Activated T-helper 2 cell treated with anti-CD3 and anti-CD28 coated beads, Interferon-gamma antibody, Interleukin-2, Interleukin-4, amounts not matched to agents 10 μg/mL and 5 μg/mL and 100 μg/mL, durations not matched to agents 14 hours and 24 hours and 36 hours (primary cell): ENCODE measurements around the gene KIF6. TPM values are rescaled to one million over a fixed set of nuclear protein-coding genes. Genes with fewer than 3 reads are reported as not detected.

ENCODE experiments used
- DNase-seq: peaks from one replicate; pipeline ENCODE4 v3.0.0; 2021; ENCODE audit warnings: low spot score
- H3K27ac Mint-ChIP-seq: one replicate; pipeline ENCODE4 v1.8.0; 2021; ENCODE audit warnings: mixed read lengths
- H3K27me3 Mint-ChIP-seq: one replicate; pipeline ENCODE4 v1.8.0; 2021; ENCODE audit warnings: low read depth, mixed read lengths
- H3K36me3 Mint-ChIP-seq: one replicate; pipeline ENCODE4 v1.8.0; 2021; ENCODE audit warnings: low read depth, mixed read lengths
- H3K4me1 Mint-ChIP-seq: one replicate; pipeline ENCODE4 v1.8.0; 2021; ENCODE audit warnings: low read depth, mixed read lengths
- H3K4me3 Mint-ChIP-seq: one replicate; pipeline ENCODE4 v1.8.0; 2021; ENCODE audit warnings: low read depth, mild to moderate bottlenecking, moderate library complexity, mixed read lengths
- H3K9me3 Mint-ChIP-seq: one replicate; pipeline ENCODE4 v1.8.0; 2021; ENCODE audit warnings: mixed read lengths
- intact Hi-C: fragments of 100-400 bp; cut with micrococcal nuclease; formaldehyde crosslinking; loops from one replicate; pipeline ENCODE4 v1.15.1; 2023
- total RNA-seq: library from RNA; stranded (reverse); gene quantifications from 2 replicates; pipeline ENCODE4 v1.2.3, GENCODE V29; 2022

Gene KIF6
- total RNA-seq, 1 donor from 2014 or later = 0.25 TPM

DNA sequence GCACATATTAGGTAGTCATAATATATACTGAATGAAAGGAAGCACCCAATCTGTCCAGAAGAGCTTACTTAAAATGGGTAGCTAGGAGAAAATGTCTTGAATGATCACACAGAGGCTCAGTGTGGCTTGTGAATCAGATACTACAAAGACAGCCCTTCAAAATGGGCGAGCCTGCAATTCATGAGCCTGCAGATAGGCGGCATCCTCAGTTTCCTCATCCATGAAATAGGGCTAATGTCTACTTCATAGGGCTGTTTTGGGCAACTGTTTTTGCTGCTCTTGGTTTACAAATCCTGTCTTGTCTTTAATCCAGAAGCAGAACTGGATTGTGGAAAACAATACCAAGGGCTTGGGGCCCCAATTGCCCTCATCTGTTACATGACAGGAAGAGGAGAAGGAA is 273.4 kb downstream of the KIF6 start:
- Mint-ChIP-seq H3K27me3 (peaks cover 3% of the 10 kb centered on the region), H3K9me3 (peaks cover 9% of the 10 kb centered on the region), H3K4me1 (no peaks in the 10 kb centered on the region), H3K4me3 (no peak overlapping the region), H3K27ac (no peak overlapping the region), H3K36me3 (peaks cover 3% of the 10 kb centered on the region)
- no peak for DNase-seq
- intact Hi-C loops = no loop called here

- peaks cover 3% of the 10 kb centered on the region for H3K27me3 Mint-ChIP-seq
- H3K27ac Mint-ChIP-seq = no peak overlapping the region
- H3K4me1 Mint-ChIP-seq = no peaks in the 10 kb centered on the region
- intact Hi-C loops = no loop called here
- H3K9me3 Mint-ChIP-seq = peaks cover 5% of the 10 kb centered on the region
- no peak for DNase-seq
- H3K36me3 Mint-ChIP-seq = no peaks in the 10 kb centered on the region
- no peak overlapping the region for H3K4me3 Mint-ChIP-seq
Observed at GRCh38 chr6:39449022-39449421, 276.2 kb downstream of the KIF6 start.

DNA sequence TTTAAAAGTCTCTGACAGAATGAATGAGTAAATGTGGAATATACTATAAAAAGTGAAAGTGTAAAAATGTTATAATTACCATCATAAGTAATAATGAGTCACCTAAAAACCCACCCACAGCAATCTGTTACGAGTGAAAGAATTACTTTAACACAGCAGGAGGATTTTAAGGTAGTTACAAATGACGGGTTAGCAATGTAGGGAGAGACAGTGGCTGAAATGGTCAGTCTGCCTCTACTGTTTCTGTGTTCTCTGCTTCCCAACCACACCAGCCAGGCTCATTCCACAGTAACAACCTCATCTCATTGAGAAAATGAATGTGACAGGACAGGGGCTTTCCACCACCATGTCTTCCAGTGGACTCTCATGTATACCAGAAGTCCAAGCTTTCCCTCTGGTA is 278.3 kb downstream of the KIF6 start:
- H3K27ac Mint-ChIP-seq = no peak overlapping the region
- no peaks in the 10 kb centered on the region for H3K4me1 Mint-ChIP-seq
- no peak for DNase-seq
- H3K9me3 Mint-ChIP-seq = no peaks in the 10 kb centered on the region
- peaks cover 2% of the 10 kb centered on the region for H3K27me3 Mint-ChIP-seq
- H3K36me3 Mint-ChIP-seq = no peaks in the 10 kb centered on the region
- no peak overlapping the region for H3K4me3 Mint-ChIP-seq
- intact Hi-C loops = no loop called here

GRCh38 chr6:39445667-39446066 is 279.5 kb downstream of the KIF6 start:
- Mint-ChIP-seq H3K27ac (no peak overlapping the region), H3K27me3 (peaks cover 2% of the 10 kb centered on the region)

GRCh38 chr6:39444479-39445019 is 280.7 kb downstream of the KIF6 start:
- Mint-ChIP-seq H3K27me3 (peaks cover 2% of the 10 kb centered on the region), H3K36me3 (no peaks in the 10 kb centered on the region), H3K4me3 (no peak overlapping the region), H3K27ac (no peak overlapping the region), H3K4me1 (no peaks in the 10 kb centered on the region), H3K9me3 (no peaks in the 10 kb centered on the region)
- DNase-seq = no peak
- intact Hi-C loops = no loop called here

More at GRCh38 chr6:39445667-39446066, 279.5 kb downstream of the KIF6 start:
- H3K4me1 Mint-ChIP-seq = no peaks in the 10 kb centered on the region
- intact Hi-C loops = no loop called here
- H3K36me3 Mint-ChIP-seq = no peaks in the 10 kb centered on the region
- no peaks in the 10 kb centered on the region for H3K9me3 Mint-ChIP-seq
- H3K4me3 Mint-ChIP-seq = no peak overlapping the region
- DNase-seq = no peak

- DNase-seq = no peak
- Mint-ChIP-seq H3K4me1 (no peaks in the 10 kb centered on the region), H3K9me3 (no peaks in the 10 kb centered on the region), H3K27ac (no peak overlapping the region), H3K4me3 (no peak overlapping the region), H3K36me3 (no peaks in the 10 kb centered on the region), H3K27me3 (no peaks in the 10 kb centered on the region)
- intact Hi-C loops = no loop called here
Observed at GRCh38 chr6:39441986-39442385, 283.2 kb downstream of the KIF6 start.

DNA sequence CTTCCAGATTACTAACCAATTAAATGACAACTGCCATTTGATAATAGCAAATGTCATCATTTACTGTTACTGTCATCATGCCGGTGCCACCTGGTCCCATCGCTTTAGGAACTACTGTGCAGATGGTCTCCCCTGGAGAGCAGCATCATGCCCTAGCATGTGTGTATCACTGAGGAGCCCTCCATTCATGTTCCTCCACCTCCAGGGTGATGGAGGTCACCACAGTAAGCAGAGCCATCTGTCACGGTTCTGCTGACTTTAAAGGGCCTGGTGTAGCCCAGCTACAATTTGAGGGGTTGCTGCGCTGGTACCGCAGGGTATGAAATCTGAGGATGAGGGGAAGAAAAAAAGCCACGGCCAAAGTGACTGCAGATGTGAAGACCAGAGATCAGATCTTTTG is 283.9 kb downstream of the KIF6 start:
- intact Hi-C loops = no loop called here
- Mint-ChIP-seq H3K4me3 (no peak overlapping the region), H3K27ac (no peak overlapping the region), H3K9me3 (no peaks in the 10 kb centered on the region), H3K27me3 (no peaks in the 10 kb centered on the region), H3K4me1 (no peaks in the 10 kb centered on the region), H3K36me3 (no peaks in the 10 kb centered on the region)
- DNase-seq = no peak

- no peak overlapping the region for H3K4me3 Mint-ChIP-seq
Observed at GRCh38 chr6:39440039-39440426, 285.2 kb downstream of the KIF6 start.

GRCh38 chr6:39439342-39440038 is 285.7 kb downstream of the KIF6 start:
- intact Hi-C loops = no loop called here
- H3K36me3 Mint-ChIP-seq = no peaks in the 10 kb centered on the region
- H3K27me3 Mint-ChIP-seq = no peaks in the 10 kb centered on the region
- H3K4me3 Mint-ChIP-seq = no peak overlapping the region
- no peak overlapping the region for H3K27ac Mint-ChIP-seq
- DNase-seq = no peak
- no peaks in the 10 kb centered on the region for H3K4me1 Mint-ChIP-seq
- H3K9me3 Mint-ChIP-seq = no peaks in the 10 kb centered on the region

More at GRCh38 chr6:39440039-39440426, 285.2 kb downstream of the KIF6 start:
- Mint-ChIP-seq H3K9me3 (no peaks in the 10 kb centered on the region), H3K36me3 (no peaks in the 10 kb centered on the region), H3K27ac (no peak overlapping the region), H3K4me1 (no peaks in the 10 kb centered on the region), H3K27me3 (no peaks in the 10 kb centered on the region)
- no peak for DNase-seq
- intact Hi-C loops = no loop called here

- peaks cover 2% of the 10 kb centered on the region for H3K4me1 Mint-ChIP-seq
- H3K9me3 Mint-ChIP-seq = no peaks in the 10 kb centered on the region
- H3K27me3 Mint-ChIP-seq = no peaks in the 10 kb centered on the region
- no peaks in the 10 kb centered on the region for H3K36me3 Mint-ChIP-seq
- H3K27ac Mint-ChIP-seq = no peak overlapping the region
- H3K4me3 Mint-ChIP-seq = no peak overlapping the region
- no peak for DNase-seq
- intact Hi-C loops = no loop called here
Observed at GRCh38 chr6:39433630-39434029, 291.6 kb downstream of the KIF6 start.

GRCh38 chr6:39432330-39433025 is 292.7 kb downstream of the KIF6 start:
- Mint-ChIP-seq H3K4me1 (peaks cover 2% of the 10 kb centered on the region), H3K36me3 (no peaks in the 10 kb centered on the region), H3K27ac (no peak overlapping the region), H3K4me3 (no peak overlapping the region), H3K9me3 (no peaks in the 10 kb centered on the region), H3K27me3 (no peaks in the 10 kb centered on the region)
- intact Hi-C loops = no loop called here
- DNase-seq = no peak

DNA sequence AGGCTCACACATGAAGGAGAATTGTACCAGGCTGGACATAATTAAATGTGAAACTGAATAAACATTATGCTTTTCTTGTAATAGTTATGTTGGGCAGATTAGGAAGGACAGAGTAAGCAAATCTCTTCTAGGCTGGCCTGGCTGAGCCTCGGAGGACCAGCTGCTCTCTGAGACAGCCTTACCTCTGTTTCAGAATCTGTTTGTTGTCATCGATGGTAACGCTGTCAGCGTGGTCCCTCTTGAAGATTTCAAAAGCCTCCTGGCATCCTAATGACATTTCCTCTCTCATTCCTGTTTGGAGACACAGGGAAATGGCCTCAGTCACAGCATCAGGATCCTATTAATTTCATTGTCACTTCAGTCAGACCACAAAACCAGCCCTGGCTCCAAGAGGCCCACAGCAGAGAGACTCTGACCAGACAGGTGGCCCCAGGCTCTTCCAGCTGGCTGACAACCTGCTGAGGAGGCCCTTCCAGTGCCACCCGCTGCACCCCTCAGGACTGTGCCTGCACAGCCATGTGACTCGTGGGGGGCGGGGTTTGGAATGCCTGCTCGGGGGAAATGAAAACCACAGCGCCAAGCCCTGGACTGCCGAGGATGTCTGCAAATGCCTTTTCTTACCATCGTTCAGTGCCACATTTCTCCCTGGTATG is 294.2 kb downstream of the KIF6 start:
- Mint-ChIP-seq H3K36me3 (no peaks in the 10 kb centered on the region), H3K4me1 (peaks cover 2% of the 10 kb centered on the region), H3K4me3 (no peak overlapping the region), H3K27me3 (no peaks in the 10 kb centered on the region), H3K9me3 (no peaks in the 10 kb centered on the region), H3K27ac (no peak overlapping the region)
- no peak for DNase-seq
- intact Hi-C loops = no loop called here

GRCh38 chr6:39430446-39430845 is 294.8 kb downstream of the KIF6 start:
- Mint-ChIP-seq H3K27me3 (no peaks in the 10 kb centered on the region), H3K4me1 (peaks cover 5% of the 10 kb centered on the region), H3K36me3 (no peaks in the 10 kb centered on the region), H3K4me3 (no peak overlapping the region), H3K9me3 (no peaks in the 10 kb centered on the region), H3K27ac (no peak overlapping the region)
- DNase-seq = no peak
- intact Hi-C loops = no loop called here
